DND-41 (cell line): ENCODE results near the gene YTHDC2.

Experiments
- EZH2 ChIP-seq: IDR thresholded peaks from 3 replicates; pipeline ENCODE4 v1.6.1; 2012; ENCODE audit warnings: borderline replicate concordance, low read depth, mild to moderate bottlenecking, moderate library complexity, low read length, inconsistent platforms; ENCODE audit not compliant: severe bottlenecking
- TF ChIP-seq, protein P1 (sequence below): IDR thresholded peaks from 2 replicates; pipeline ENCODE4 v1.5.1; 2012; ENCODE audit warnings: borderline replicate concordance, low read length, moderate library complexity, mild to moderate bottlenecking; ENCODE audit not compliant: poor library complexity, severe bottlenecking; ENCODE audit errors: extremely low read depth

GRCh38 chr5:113531481-113532159, 18.1 kb downstream of the YTHDC2 start:
- TF ChIP-seq, protein P1, sequence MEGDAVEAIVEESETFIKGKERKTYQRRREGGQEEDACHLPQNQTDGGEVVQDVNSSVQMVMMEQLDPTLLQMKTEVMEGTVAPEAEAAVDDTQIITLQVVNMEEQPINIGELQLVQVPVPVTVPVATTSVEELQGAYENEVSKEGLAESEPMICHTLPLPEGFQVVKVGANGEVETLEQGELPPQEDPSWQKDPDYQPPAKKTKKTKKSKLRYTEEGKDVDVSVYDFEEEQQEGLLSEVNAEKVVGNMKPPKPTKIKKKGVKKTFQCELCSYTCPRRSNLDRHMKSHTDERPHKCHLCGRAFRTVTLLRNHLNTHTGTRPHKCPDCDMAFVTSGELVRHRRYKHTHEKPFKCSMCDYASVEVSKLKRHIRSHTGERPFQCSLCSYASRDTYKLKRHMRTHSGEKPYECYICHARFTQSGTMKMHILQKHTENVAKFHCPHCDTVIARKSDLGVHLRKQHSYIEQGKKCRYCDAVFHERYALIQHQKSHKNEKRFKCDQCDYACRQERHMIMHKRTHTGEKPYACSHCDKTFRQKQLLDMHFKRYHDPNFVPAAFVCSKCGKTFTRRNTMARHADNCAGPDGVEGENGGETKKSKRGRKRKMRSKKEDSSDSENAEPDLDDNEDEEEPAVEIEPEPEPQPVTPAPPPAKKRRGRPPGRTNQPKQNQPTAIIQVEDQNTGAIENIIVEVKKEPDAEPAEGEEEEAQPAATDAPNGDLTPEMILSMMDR, result no peak
- no peak for TF ChIP-seq EZH2
